Tibial artery (tissue), 4 donors: Measurements from ENCODE around the gene RNF144A.
A peak's percentile ranks its signal among the peaks of the same experiment; 100 is the strongest.

Experiments
- DNase-seq, 2 donors: peaks; one replicate each; pipeline ENCODE4 v3.0.0-alpha.2; 2019
- H3K27ac ChIP-seq, 2 donors: fragments of 200-600 bp; sonication (generic) in 1 of 2; 1 replicate in 1 of 2; 2 replicates in 1 of 2; pipeline ENCODE4 v1.5.1; 2018 to 2019; ENCODE audit warnings: mild to moderate bottlenecking in 1 of 2
- H3K27me3 ChIP-seq, 2 donors: fragments of 200-600 bp; sonication (generic) in 1 of 2; one replicate each; pipeline versions ENCODE4 v1.5.1 to v1.6.0; 2016 to 2019
- H3K36me3 ChIP-seq, 3 donors: fragments of 200-600 bp; sonication (generic) in 2 of 3; one replicate each; pipeline ENCODE4 v1.5.1; 2016 to 2019; ENCODE audit warnings: mild to moderate bottlenecking in 2 of 3
- H3K4me1 ChIP-seq, 4 donors: fragments of 200-600 bp; sonication (generic) in 2 of 4; 1 replicate in 3 of 4; 2 replicates in 1 of 4; pipeline ENCODE4 v1.5.1; 2016 to 2019
- H3K4me3 ChIP-seq, 2 donors: fragments of 200-600 bp; sonication (generic) in 1 of 2; 1 replicate in 1 of 2; 2 replicates in 1 of 2; pipeline ENCODE4 v1.5.1; 2018 to 2019; ENCODE audit warnings: mild to moderate bottlenecking in 2 of 2
- H3K9me3 ChIP-seq, 3 donors: fragments of 200-600 bp; sonication (generic) in 1 of 3; one replicate each; pipeline ENCODE4 v1.5.1; 2016 to 2019
- CTCF ChIP-seq, 2 experiments: fragments of 200-600 bp in 1 of 2; fragments of 450-650 bp in 1 of 2; IDR thresholded peaks; one replicate each; pipeline ENCODE4 v1.5.1; 2017 to 2019; ENCODE audit warnings: antibody characterized with exemption in 2 of 2, mild to moderate bottlenecking in 1 of 2, moderate library complexity in 1 of 2
- intact Hi-C: fragments of 100-400 bp; cut with DNase I; formaldehyde crosslinking; loops from one replicate; pipeline ENCODE4 v1.15.0; 2023; ENCODE audit warnings: low total_unique reads

The RNF144A gene

GRCh38 chr2:6941299-6942046, 24.3 kb downstream of the RNF144A start:
- intact Hi-C loops: no loop called here
- H3K4me1 ChIP-seq: no peaks in the 10 kb centered on the region
- no peak overlapping the region for H3K4me3 ChIP-seq
- DNase-seq: no peak
- no peak overlapping the region for H3K27ac ChIP-seq
- no peaks in the 10 kb centered on the region for H3K27me3 ChIP-seq
- no peak for TF ChIP-seq CTCF (IDR thresholded peaks at IDR 0.05)
- H3K9me3 ChIP-seq: no peaks in the 10 kb centered on the region
- peaks cover 0 to 10% (median 0%) of the 10 kb centered on the region in 3 donors for H3K36me3 ChIP-seq

- H3K27me3 ChIP-seq: no peaks in the 10 kb centered on the region
- no peak overlapping the region for H3K27ac ChIP-seq
- peaks cover 0 to 10% (median 0%) of the 10 kb centered on the region in 3 donors for H3K36me3 ChIP-seq
- DNase-seq: no peak
- no peak for TF ChIP-seq CTCF (IDR thresholded peaks at IDR 0.05)
- no peaks in the 10 kb centered on the region for H3K4me1 ChIP-seq
- no peaks in the 10 kb centered on the region for H3K9me3 ChIP-seq
- no peak overlapping the region for H3K4me3 ChIP-seq
- intact Hi-C loops: no loop called here
Measured at GRCh38 chr2:6942848-6943247, 25.6 kb downstream of the RNF144A start.

GRCh38 chr2:6943523-6943922, 26.3 kb downstream of the RNF144A start:
- no peak for DNase-seq
- no peaks in the 10 kb centered on the region for H3K9me3 ChIP-seq
- no peak overlapping the region for H3K27ac ChIP-seq
- no peaks in the 10 kb centered on the region for H3K4me1 ChIP-seq
- H3K36me3 ChIP-seq: peaks cover 0 to 10% (median 0%) of the 10 kb centered on the region in 3 donors
- no peaks in the 10 kb centered on the region for H3K27me3 ChIP-seq
- no peak overlapping the region for H3K4me3 ChIP-seq
- TF ChIP-seq CTCF (IDR thresholded peaks at IDR 0.05): no peak
- intact Hi-C loops: no loop called here

- Histone ChIP-seq H3K27me3 (no peaks in the 10 kb centered on the region), H3K27ac (no peak overlapping the region)
- no peak for TF ChIP-seq CTCF (IDR thresholded peaks at IDR 0.05)
Measured at GRCh38 chr2:6943971-6944370, 26.8 kb downstream of the RNF144A start.

GRCh38 chr2:6944555-6944954, 27.3 kb downstream of the RNF144A start:
- H3K4me3 ChIP-seq: no peak overlapping the region
- H3K27me3 ChIP-seq: no peaks in the 10 kb centered on the region
- TF ChIP-seq CTCF (IDR thresholded peaks at IDR 0.05): no peak
- no peaks in the 10 kb centered on the region for H3K4me1 ChIP-seq
- no peak overlapping the region for H3K27ac ChIP-seq
- intact Hi-C loops: no loop called here
- no peaks in the 10 kb centered on the region for H3K9me3 ChIP-seq
- peak in 1 of 2 donors; percentile 51 for DNase-seq
- peaks cover 0 to 10% (median 0%) of the 10 kb centered on the region in 3 donors for H3K36me3 ChIP-seq

More at GRCh38 chr2:6943971-6944370, 26.8 kb downstream of the RNF144A start:
- DNase-seq: no peak
- H3K36me3 ChIP-seq: peaks cover 0 to 10% (median 0%) of the 10 kb centered on the region in 3 donors
- intact Hi-C loops: no loop called here
- no peak overlapping the region for H3K4me3 ChIP-seq
- no peaks in the 10 kb centered on the region for H3K9me3 ChIP-seq
- no peaks in the 10 kb centered on the region for H3K4me1 ChIP-seq
